ENCODE results near the gene DUOX1. TPM values are rescaled to one million over a fixed set of nuclear protein-coding genes. Genes with fewer than 3 reads are reported as not detected.

Gene DUOX1
- total and polyA plus RNA-seq, 9 of the 15 experiments (the other 6 are each of a cell fraction or from before 2014, with no cell fraction given), result 0.01 to 0.22 (median 0.01) TPM; not detected in 6

DNA sequence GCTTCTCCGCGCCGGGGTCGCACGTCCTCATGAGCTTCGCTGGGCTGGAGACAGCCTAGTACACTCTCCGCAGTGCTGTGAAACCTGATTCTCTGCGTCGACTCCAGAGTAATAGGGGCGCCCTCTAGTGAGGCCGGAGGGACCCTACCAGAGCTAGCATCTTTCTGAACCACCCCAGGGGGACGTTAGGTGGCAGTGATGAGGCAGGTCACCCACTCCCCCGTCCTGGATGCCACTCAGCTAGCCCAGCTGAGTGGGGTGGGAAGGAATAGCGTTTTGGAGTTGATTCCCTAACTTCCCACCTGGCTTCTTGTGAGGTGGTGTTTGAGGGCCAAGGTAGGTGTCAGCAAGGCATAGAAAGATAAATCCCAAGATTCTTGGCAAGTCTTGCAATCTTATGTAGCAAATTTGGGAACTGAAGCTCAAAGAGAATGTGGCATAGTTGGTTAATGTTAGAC, 11.6 kb upstream of the DUOX1 start (continued):
- TF ChIP-seq, protein P1, sequence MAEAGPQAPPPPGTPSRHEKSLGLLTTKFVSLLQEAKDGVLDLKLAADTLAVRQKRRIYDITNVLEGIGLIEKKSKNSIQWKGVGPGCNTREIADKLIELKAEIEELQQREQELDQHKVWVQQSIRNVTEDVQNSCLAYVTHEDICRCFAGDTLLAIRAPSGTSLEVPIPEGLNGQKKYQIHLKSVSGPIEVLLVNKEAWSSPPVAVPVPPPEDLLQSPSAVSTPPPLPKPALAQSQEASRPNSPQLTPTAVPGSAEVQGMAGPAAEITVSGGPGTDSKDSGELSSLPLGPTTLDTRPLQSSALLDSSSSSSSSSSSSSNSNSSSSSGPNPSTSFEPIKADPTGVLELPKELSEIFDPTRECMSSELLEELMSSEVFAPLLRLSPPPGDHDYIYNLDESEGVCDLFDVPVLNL (CRISPR knock-in tag; IDR thresholded peaks at IDR 0.05; ENCODE audit: low read depth), result no peak
- TF ChIP-seq EWSR1 (IDR thresholded peaks at IDR 0.05; ENCODE audit: borderline replicate concordance, low read depth, partially characterized antibody) (no peak), MECOM (CRISPR knock-in tag; IDR thresholded peaks at IDR 0.05) (no peak), RUNX1 (IDR thresholded peaks at IDR 0.05; ENCODE audit: low read depth) (no peak), SNRNP70 (optimal IDR thresholded peaks at IDR 0.05; ENCODE audit: low read depth, low read length) (no peak), SMAD4 (CRISPR knock-in tag; conservative IDR thresholded peaks at IDR 0.05) (0 out of 2 replicates have a peak, but pooled peaks have one; percentile 24), NFE2 (IDR thresholded peaks at IDR 0.05; ENCODE audit: low read depth) (no peak), ZNF436 (CRISPR knock-in tag; IDR thresholded peaks at IDR 0.05) (no peak), DIDO1 (tag; IDR thresholded peaks at IDR 0.05; ENCODE audit: low read depth) (no peak), GATA2 (CRISPR knock-in tag; IDR thresholded peaks at IDR 0.05) (no peak), ZNF384 (IDR thresholded peaks at IDR 0.05; ENCODE audit: low read depth, low read length) (peak; percentile 56)
- TF ChIP-seq, protein P2, sequence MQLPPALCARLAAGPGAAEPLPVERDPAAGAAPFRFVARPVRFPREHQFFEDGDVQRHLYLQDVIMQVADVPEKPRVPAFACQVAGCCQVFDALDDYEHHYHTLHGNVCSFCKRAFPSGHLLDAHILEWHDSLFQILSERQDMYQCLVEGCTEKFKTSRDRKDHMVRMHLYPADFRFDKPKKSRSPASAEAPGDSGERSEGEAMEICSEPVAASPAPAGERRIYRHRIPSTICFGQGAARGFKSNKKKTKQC (CRISPR knock-in tag; IDR thresholded peaks at IDR 0.05), result no peak
- TF ChIP-seq, protein P3, sequence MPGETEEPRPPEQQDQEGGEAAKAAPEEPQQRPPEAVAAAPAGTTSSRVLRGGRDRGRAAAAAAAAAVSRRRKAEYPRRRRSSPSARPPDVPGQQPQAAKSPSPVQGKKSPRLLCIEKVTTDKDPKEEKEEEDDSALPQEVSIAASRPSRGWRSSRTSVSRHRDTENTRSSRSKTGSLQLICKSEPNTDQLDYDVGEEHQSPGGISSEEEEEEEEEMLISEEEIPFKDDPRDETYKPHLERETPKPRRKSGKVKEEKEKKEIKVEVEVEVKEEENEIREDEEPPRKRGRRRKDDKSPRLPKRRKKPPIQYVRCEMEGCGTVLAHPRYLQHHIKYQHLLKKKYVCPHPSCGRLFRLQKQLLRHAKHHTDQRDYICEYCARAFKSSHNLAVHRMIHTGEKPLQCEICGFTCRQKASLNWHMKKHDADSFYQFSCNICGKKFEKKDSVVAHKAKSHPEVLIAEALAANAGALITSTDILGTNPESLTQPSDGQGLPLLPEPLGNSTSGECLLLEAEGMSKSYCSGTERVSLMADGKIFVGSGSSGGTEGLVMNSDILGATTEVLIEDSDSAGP (CRISPR knock-in tag; IDR thresholded peaks at IDR 0.05), result no peak
- TF ChIP-seq, protein P4, sequence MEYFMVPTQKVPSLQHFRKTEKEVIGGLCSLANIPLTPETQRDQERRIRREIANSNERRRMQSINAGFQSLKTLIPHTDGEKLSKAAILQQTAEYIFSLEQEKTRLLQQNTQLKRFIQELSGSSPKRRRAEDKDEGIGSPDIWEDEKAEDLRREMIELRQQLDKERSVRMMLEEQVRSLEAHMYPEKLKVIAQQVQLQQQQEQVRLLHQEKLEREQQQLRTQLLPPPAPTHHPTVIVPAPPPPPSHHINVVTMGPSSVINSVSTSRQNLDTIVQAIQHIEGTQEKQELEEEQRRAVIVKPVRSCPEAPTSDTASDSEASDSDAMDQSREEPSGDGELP (CRISPR knock-in tag; IDR thresholded peaks at IDR 0.05; ENCODE audit: borderline replicate concordance), result peak; percentile 88
- TF ChIP-seq, protein P5, sequence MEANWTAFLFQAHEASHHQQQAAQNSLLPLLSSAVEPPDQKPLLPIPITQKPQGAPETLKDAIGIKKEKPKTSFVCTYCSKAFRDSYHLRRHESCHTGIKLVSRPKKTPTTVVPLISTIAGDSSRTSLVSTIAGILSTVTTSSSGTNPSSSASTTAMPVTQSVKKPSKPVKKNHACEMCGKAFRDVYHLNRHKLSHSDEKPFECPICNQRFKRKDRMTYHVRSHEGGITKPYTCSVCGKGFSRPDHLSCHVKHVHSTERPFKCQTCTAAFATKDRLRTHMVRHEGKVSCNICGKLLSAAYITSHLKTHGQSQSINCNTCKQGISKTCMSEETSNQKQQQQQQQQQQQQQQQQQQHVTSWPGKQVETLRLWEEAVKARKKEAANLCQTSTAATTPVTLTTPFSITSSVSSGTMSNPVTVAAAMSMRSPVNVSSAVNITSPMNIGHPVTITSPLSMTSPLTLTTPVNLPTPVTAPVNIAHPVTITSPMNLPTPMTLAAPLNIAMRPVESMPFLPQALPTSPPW (CRISPR knock-in tag; IDR thresholded peaks at IDR 0.05), result no peak
